Activated T-cell treated with anti-CD3 and anti-CD28 coated beads for 1 hour (primary cell): ENCODE measurements around the gene TP73.

ENCODE experiments used
- DNase-seq: peaks from one replicate; pipeline ENCODE4 v3.0.0-alpha.2; 2020; ENCODE audit warnings: low read depth

TP73 gene

GRCh38 chr1:3783651-3784474, 131.5 kb downstream of the TP73 start:
- no peak for DNase-seq

DNA sequence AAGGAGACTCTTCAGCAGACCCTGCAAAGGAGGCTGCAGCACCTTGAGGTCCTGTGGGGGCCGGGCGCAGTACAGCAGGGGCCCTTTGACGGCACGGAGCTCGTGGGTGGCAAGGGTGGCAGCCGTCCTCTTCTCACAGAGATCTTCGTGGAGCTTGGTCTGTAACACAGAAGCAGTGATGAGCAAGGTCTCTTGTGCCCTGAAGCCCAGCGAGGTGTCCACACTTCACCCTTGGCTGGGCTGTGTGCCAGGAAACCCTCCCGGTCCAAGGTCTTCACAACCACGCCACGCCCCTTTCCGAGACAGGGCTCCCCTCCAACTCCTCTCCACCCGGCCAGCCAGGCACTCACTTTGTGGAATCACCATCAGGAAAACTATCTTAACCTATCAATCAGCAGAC, 132.7 kb downstream of the TP73 start:
- DNase-seq: no peak

DNA sequence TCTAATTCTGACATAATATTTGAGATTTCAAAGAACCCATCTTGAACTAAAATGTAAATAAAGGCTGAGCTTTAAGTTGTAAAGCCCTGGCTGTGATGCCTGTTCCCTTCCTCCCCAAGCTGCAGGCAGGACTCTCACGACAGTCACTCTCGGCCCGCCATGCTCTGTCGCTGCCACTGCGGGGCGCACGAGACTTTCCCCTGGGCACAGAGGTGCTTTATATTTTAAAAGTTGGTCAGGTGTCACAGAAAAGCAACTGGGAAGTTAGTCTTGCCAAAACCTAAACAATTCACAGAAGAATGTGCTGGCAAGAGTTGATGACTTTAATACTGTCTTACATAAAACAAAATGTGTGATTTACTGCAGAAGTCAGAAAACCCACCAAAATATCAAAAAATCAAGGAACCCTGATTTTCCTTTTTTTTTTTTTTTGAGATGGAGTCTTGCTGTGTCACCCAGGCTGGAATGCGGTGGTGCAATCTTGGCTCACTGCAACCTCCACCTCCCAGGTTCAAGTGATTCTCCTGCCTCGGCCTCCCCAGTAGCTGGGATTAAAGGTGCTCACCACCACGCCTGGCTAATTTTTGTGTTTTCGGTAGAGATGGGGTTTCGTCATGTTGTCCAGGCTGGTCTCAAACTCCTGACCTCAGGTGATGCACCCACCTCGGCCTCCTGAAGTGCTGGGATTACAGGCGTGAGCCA, 133.3 kb downstream of the TP73 start:
- no peak for DNase-seq
